Aorta (tissue), 5 donors: ENCODE data around the gene UBE2S. TPM values are rescaled to one million over a fixed set of nuclear protein-coding genes. Genes with fewer than 3 reads are reported as not detected.
"Not testable (repeated sequence)": the region's sequence is repeated elsewhere in the genome, so short reads cannot be mapped to it uniquely, and the experiment has no call there.

Experiments
- ATAC-seq: fragments of 200-7000 bp; cut with Tn5 transposase; one replicate; pipeline ENCODE4 v1.9.1; 2022; ENCODE audit warnings: moderate library complexity; ENCODE audit not compliant: low FRiP score
- DNase-seq, 2 donors: peaks; one replicate each; pipeline ENCODE4 v3.0.0-alpha.2; 2020
- H3K27ac ChIP-seq, 2 donors: one replicate each; pipeline ENCODE4 v1.5.1; 2013; ENCODE audit warnings: low read length in 2 of 2, mild to moderate bottlenecking in 2 of 2, moderate library complexity in 2 of 2, control low read depth in 1 of 2, inconsistent platforms in 1 of 2, low read depth in 1 of 2
- H3K27me3 ChIP-seq, 2 donors: one replicate each; pipeline ENCODE4 v1.6.1; 2013; ENCODE audit warnings: control low read depth in 1 of 2, low read length in 1 of 2, mild to moderate bottlenecking in 1 of 2, moderate library complexity in 1 of 2; ENCODE audit not compliant: insufficient read depth in 2 of 2, control insufficient read depth in 1 of 2
- H3K36me3 ChIP-seq, 2 donors: one replicate each; pipeline ENCODE4 v1.6.1; 2013; ENCODE audit warnings: control low read depth in 1 of 2, low read length in 1 of 2, mild to moderate bottlenecking in 1 of 2; ENCODE audit not compliant: insufficient read depth in 2 of 2, control insufficient read depth in 1 of 2
- H3K4me1 ChIP-seq, 2 donors: one replicate each; pipeline ENCODE4 v1.6.1; 2013; ENCODE audit warnings: low read length in 2 of 2, control low read depth in 1 of 2, mild to moderate bottlenecking in 1 of 2, moderate library complexity in 1 of 2; ENCODE audit not compliant: insufficient read depth in 2 of 2, control insufficient read depth in 1 of 2
- H3K4me3 ChIP-seq, 2 donors: one replicate each; pipeline ENCODE4 v1.5.1; 2013; ENCODE audit warnings: low read length in 2 of 2, control low read depth in 1 of 2, mild to moderate bottlenecking in 1 of 2
- H3K9me3 ChIP-seq: one replicate; pipeline ENCODE4 v1.6.1; 2013; ENCODE audit warnings: mild to moderate bottlenecking, low read length; ENCODE audit not compliant: control insufficient read depth
- WGBS, 2 donors: extraction: QIAGEN DNeasy Blood & Tissue Kit; methylation state at CpG; one replicate each; pipeline ENCODE4 v1.1.7; 2013; 5-methylcytosine and 5-hydroxymethylcytosine counted together
- intact Hi-C, 2 donors: fragments of 100-400 bp; cut with DNase I; formaldehyde crosslinking; loops; one replicate each; pipeline versions ENCODE4 v1.14.2 to v1.15.0; 2022
- polyA plus RNA-seq, 2 donors: library from polyadenylated mRNA; stranded (reverse); fragments of 200-250 nt; gene quantifications; one replicate each; pipeline ENCODE4 v1.2.3, GENCODE V29; 2013
- total RNA-seq, 2 donors: library from RNA; stranded (reverse); fragmentation: NEBNext Ultra II Directional; extraction: Animal tissue kit (Norgen Biotek cat#: 25700); gene quantifications; one replicate each; pipeline ENCODE4 v1.2.1, GENCODE V29; 2021
- donor health status: healthy with polysubstance abuse.
- donor health status: Bipolar disorder and iron deficiency.
- donor health status: DM: no; HTN: no; CAD: no.
- donor health status: DM: no; HTN: no; CAD: no.
- donor health status: DM: yes; HTN: yes; CAD: no.

The UBE2S gene
- total and polyA plus RNA-seq, 4 donors, result 7.0 to 26.8 (median 10.8) TPM

DNA sequence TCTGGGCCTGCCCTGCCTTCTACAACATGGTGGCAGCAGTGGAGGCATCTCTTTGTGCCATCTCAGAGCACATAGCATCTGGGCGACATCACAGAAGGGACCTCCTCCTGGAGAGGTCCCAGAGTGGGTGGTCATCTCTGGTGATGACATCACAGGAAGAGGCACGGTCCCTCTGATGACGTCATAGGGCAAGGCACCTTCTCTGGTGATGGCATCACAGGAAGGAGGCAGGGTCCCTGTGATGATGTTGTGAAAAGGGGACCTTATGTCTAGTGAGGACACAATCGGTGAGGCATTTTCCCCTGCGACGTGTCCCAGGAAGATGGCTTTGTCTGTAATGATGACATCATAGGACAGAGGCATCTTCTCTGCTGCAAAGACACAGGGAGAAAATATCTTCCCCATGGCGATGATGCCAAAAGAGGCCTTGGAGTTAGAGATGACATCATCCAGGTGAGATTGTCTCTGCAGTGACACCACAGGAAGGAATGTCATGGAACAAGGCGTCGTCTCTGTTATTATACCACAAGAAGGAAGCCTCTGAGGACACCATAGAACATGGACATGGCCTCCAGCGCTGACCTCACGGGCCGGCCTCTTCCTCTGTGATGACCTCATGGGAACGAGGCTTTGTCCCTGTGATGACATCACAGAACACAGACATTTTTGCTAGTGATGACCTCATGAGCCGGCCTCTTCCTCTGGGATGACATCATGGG lies 24.8 kb upstream of the UBE2S start:
- DNase-seq, result no peak
- no peaks in the 10 kb centered on the region for H3K9me3 ChIP-seq
- H3K4me3 ChIP-seq, result no peak overlapping the region
- no peaks in the 10 kb centered on the region for H3K36me3 ChIP-seq
- no peaks in the 10 kb centered on the region for H3K4me1 ChIP-seq
- no peak overlapping the region for H3K27ac ChIP-seq
- ATAC-seq, result no peak
- 87 to 88% methylated on average over 14 of the region's 14 CpGs for WGBS, 2 donors
- H3K27me3 ChIP-seq, result no peaks in the 10 kb centered on the region
- intact Hi-C loops, result no loop called here

- H3K36me3 ChIP-seq, result no peaks in the 10 kb centered on the region
- no peaks in the 10 kb centered on the region for H3K9me3 ChIP-seq
- H3K4me3 ChIP-seq, result no peak overlapping the region
- no peak overlapping the region for H3K27ac ChIP-seq
- DNase-seq, result no peak
- 89 to 93% methylated on average over 1 of the region's 1 CpG for WGBS, 2 donors
- no peaks in the 10 kb centered on the region for H3K27me3 ChIP-seq
- ATAC-seq, result no peak
- no peaks in the 10 kb centered on the region for H3K4me1 ChIP-seq
- intact Hi-C loops, result no loop called here
Measured at GRCh38 chr19:55431183-55431582, 23.6 kb upstream of the UBE2S start.

DNA sequence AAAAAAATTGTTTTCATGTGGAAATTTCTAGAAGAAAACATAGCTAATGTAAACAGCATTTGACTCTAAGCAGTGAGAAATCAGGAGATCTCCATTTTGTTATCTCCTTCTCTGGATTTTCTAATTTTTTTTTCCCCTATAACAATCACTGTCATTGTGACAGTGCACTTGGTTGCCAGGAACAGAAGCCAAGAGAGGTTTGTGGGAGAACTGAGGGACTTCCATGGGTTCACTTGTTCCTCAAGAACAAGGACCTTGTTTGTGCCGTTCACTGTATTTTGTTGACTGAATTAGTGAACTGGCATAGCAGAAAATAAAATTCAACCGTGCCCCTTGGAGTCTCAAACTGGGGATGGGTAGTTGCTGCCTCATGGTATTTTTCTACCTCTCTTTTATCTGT lies 18.5 kb upstream of the UBE2S start:
- no peak overlapping the region for H3K4me3 ChIP-seq

DNA sequence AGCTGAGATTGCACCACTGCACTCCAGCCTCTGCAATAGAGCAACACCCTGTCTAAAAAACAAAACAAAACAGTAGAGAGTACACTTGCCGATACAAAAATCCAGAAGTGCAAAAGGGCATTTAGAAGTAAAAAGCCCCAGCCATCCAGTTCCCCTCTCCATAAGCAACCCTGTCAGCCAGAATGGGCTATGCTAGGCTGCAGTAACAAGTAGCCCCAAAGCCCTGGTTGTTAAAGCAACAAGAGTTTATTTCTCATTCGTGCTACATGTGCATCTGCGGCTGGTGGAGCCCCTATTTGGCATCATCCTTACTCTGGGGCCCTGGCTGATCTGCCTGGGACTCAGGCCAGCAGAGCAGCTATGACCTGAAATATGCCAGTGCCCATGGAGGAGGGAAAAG lies 16.9 kb upstream of the UBE2S start:
- intact Hi-C loops, result no loop called here
- WGBS, 2 donors, result 68 to 76% methylated on average over 3 of the region's 3 CpGs
- Histone ChIP-seq H3K9me3 (no peaks in the 10 kb centered on the region), H3K4me3 (no peak overlapping the region), H3K27ac (no peak overlapping the region), H3K4me1 (no peaks in the 10 kb centered on the region), H3K36me3 (no peaks in the 10 kb centered on the region), H3K27me3 (no peaks in the 10 kb centered on the region)
- ATAC-seq (no peak), DNase-seq (no peak)

More for the DNA sequence above, 18.5 kb upstream of the UBE2S start:
- no peaks in the 10 kb centered on the region for H3K27me3 ChIP-seq
- ATAC-seq, result no peak
- intact Hi-C loops, result no loop called here
- no peak overlapping the region for H3K27ac ChIP-seq
- no peaks in the 10 kb centered on the region for H3K4me1 ChIP-seq
- DNase-seq, result no peak
- no peaks in the 10 kb centered on the region for H3K9me3 ChIP-seq
- WGBS, 2 donors, result 71 to 82% methylated on average over 2 of the region's 2 CpGs
- H3K36me3 ChIP-seq, result no peaks in the 10 kb centered on the region

- ATAC-seq (no peak), DNase-seq (no peak)
- H3K4me1 ChIP-seq, result no peaks in the 10 kb centered on the region
- H3K27me3 ChIP-seq, result no peaks in the 10 kb centered on the region
- no peaks in the 10 kb centered on the region for H3K36me3 ChIP-seq
- WGBS, 2 donors, result 57 to 65% methylated on average over 13 of the region's 13 CpGs
- no peak overlapping the region for H3K27ac ChIP-seq
- no peaks in the 10 kb centered on the region for H3K9me3 ChIP-seq
- H3K4me3 ChIP-seq, result no peak overlapping the region
- intact Hi-C loops, result no loop called here
Measured at GRCh38 chr19:55423225-55424005, 15.8 kb upstream of the UBE2S start.

- intact Hi-C loops, H3K27me3 ChIP-seq, H3K36me3 ChIP-seq, H3K4me3 ChIP-seq, DNase-seq, H3K4me1 ChIP-seq, H3K27ac ChIP-seq, ATAC-seq, H3K9me3 ChIP-seq: not testable (repeated sequence)
- WGBS, 2 donors, result 76 to 85% methylated on average over 4 of the region's 4 CpGs
Measured at GRCh38 chr19:55421281-55421680, 13.7 kb upstream of the UBE2S start.

GRCh38 chr19:55419624-55420236 lies 12.1 kb upstream of the UBE2S start:
- intact Hi-C loops, result loop anchor here in 1 of 2 donors (10.0 kb wide), 1 partner anchor 275 kb away; the partner anchor contains the start of gene TNNT1
- Histone ChIP-seq H3K27ac (no peak overlapping the region), H3K9me3 (no peaks in the 10 kb centered on the region), H3K36me3 (no peaks in the 10 kb centered on the region), H3K4me3 (no peak overlapping the region), H3K4me1 (no peaks in the 10 kb centered on the region), H3K27me3 (no peaks in the 10 kb centered on the region)
- DNase-seq (no peak), ATAC-seq (no peak)
- WGBS, 2 donors, result 54 to 68% methylated on average over 5 of the region's 5 CpGs

DNA sequence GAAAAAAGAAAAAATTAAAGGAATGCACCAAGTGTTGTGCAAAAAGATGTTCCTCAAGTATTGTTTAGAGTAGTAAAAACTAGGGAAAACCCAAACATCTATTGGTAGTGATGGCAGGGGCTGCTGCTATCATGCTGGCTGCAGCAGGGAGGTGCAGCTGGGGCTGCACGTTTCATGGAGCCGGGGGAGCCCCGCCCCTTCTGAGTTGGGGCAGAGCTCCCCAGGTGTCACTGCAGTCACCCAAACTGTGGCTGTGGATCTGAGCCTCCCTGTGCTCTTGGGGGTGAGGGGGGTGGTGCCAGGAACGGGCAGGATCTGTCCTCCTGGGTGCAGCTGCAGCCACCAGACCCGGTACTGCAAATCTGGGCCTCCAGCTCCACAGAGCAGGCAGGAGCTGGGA lies 11.5 kb upstream of the UBE2S start:
- Histone ChIP-seq H3K27me3 (no peaks in the 10 kb centered on the region), H3K36me3 (no peaks in the 10 kb centered on the region), H3K4me1 (no peaks in the 10 kb centered on the region), H3K9me3 (no peaks in the 10 kb centered on the region), H3K4me3 (no peak overlapping the region), H3K27ac (no peak overlapping the region)
- intact Hi-C loops, result loop anchor here in 1 of 2 donors (10.0 kb wide), 1 partner anchor 274 kb away; the partner anchor contains the start of gene TNNT1
- no peak for DNase-seq
- ATAC-seq, result no peak
- 63 to 68% methylated on average over 5 of the region's 5 CpGs for WGBS, 2 donors
